Stimulated activated memory B cell treated with anti-CD40 and anti-IgM and Interleukin-4, amounts not matched to agents 10 μg/mL and 1 μg/mL and 100 μg/mL, for 72 hours (primary cell): ENCODE measurements around the gene FERMT2.
"Not testable (repeated sequence)": the region's sequence is repeated elsewhere in the genome, so short reads cannot be mapped to it uniquely, and the experiment has no call there.

Experiments
- ATAC-seq: fragments of 150-1000 bp; cut with Tn5 transposase; 2 replicates; pipeline ENCODE4 v1.10.0; 2021
- H3K27ac Mint-ChIP-seq: one replicate; pipeline ENCODE4 v1.8.0; 2022; ENCODE audit warnings: mild to moderate bottlenecking, mixed read lengths
- H3K27me3 Mint-ChIP-seq: one replicate; pipeline ENCODE4 v1.8.0; 2022; ENCODE audit warnings: mixed read lengths
- H3K36me3 Mint-ChIP-seq: one replicate; pipeline ENCODE4 v1.8.0; 2022; ENCODE audit warnings: mixed read lengths
- H3K4me1 Mint-ChIP-seq: one replicate; pipeline ENCODE4 v1.8.0; 2022; ENCODE audit warnings: mixed read lengths
- H3K4me3 Mint-ChIP-seq: one replicate; pipeline ENCODE4 v1.8.0; 2022; ENCODE audit warnings: mild to moderate bottlenecking, moderate library complexity, mixed read lengths
- H3K9me3 Mint-ChIP-seq: one replicate; pipeline ENCODE4 v1.8.0; 2022; ENCODE audit warnings: mixed read lengths

The FERMT2 gene

DNA sequence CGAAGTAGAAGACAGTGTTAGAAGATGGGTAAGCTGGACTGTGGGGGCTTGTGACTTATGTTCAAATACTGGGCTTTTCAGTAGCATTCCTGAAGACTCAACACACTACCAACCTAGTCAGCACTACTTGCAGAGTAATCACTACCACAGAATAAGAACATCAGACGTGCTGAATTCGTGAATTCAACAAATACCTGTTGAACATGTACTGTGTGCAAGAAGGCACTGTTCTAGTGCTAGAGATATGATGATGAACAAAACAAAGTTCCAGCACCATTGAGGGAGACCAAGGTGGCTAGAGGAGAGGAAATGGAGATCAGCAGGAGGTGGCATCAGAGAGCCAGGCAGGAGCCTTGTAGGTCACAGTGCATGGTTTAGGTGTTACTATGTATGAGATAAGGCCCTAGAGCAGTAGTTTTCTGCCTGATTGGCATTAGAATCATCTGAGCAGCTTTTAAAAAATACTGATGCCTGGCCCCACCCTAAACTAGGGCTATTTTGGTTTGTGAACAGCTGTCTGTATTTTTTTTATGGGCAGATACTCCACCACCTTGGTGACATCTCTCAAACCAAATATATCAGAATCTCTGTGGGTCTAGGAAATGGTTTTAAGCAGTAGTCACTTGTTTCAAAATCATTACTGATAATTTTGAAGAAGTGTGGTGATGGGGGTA, 26.8 kb downstream of the FERMT2 start:
- no peaks in the 10 kb centered on the region for H3K36me3 Mint-ChIP-seq
- H3K4me1 Mint-ChIP-seq, result no peaks in the 10 kb centered on the region
- no peaks in the 10 kb centered on the region for H3K9me3 Mint-ChIP-seq
- no peak for ATAC-seq
- no peak overlapping the region for H3K27ac Mint-ChIP-seq
- H3K27me3 Mint-ChIP-seq, result no peaks in the 10 kb centered on the region
- no peak overlapping the region for H3K4me3 Mint-ChIP-seq

GRCh38 chr14:52922656-52923055, 28.2 kb downstream of the FERMT2 start:
- no peaks in the 10 kb centered on the region for H3K27me3 Mint-ChIP-seq
- H3K9me3 Mint-ChIP-seq, result no peaks in the 10 kb centered on the region
- no peaks in the 10 kb centered on the region for H3K36me3 Mint-ChIP-seq
- peaks cover 3% of the 10 kb centered on the region for H3K4me1 Mint-ChIP-seq
- H3K4me3 Mint-ChIP-seq, result no peak overlapping the region
- no peak overlapping the region for H3K27ac Mint-ChIP-seq
- ATAC-seq, result no peak

DNA sequence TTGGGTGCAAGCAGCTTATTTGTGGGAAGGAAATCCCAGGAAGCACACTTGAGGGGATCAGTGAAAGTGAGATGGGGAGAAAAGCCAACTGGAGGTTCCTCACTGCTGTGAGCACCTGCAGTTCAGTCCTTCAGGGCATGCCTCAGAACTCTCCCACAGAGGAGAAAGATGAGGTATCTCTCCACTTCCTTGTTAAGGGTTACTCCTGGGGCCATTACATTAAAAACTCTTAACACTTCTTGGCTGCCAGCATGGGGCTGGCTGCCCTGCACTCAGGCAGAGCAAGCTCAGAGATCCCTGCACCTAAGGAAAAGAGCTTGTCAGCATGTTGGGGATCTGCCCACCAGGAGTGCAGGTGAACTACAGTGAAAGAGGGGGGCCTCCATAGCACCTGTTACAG, 28.8 kb downstream of the FERMT2 start:
- Mint-ChIP-seq H3K27ac (no peak overlapping the region), H3K27me3 (no peaks in the 10 kb centered on the region), H3K36me3 (no peaks in the 10 kb centered on the region), H3K4me1 (peaks cover 7% of the 10 kb centered on the region), H3K4me3 (no peak overlapping the region), H3K9me3 (no peaks in the 10 kb centered on the region)
- ATAC-seq, result no peak

- not testable (repeated sequence) for H3K9me3 Mint-ChIP-seq, H3K27me3 Mint-ChIP-seq, H3K4me1 Mint-ChIP-seq, H3K27ac Mint-ChIP-seq, H3K36me3 Mint-ChIP-seq, ATAC-seq, H3K4me3 Mint-ChIP-seq
Measured at GRCh38 chr14:52920411-52920810, 30.4 kb downstream of the FERMT2 start.

- no peak overlapping the region for H3K27ac Mint-ChIP-seq
- H3K36me3 Mint-ChIP-seq, result no peaks in the 10 kb centered on the region
- peaks cover 7% of the 10 kb centered on the region for H3K4me1 Mint-ChIP-seq
- H3K9me3 Mint-ChIP-seq, result no peaks in the 10 kb centered on the region
- no peaks in the 10 kb centered on the region for H3K27me3 Mint-ChIP-seq
- H3K4me3 Mint-ChIP-seq, result no peak overlapping the region
- ATAC-seq, result no peak
Measured at GRCh38 chr14:52919971-52920370, 30.9 kb downstream of the FERMT2 start.

- Mint-ChIP-seq H3K4me1 (peaks cover 7% of the 10 kb centered on the region), H3K27ac (no peak overlapping the region), H3K27me3 (no peaks in the 10 kb centered on the region), H3K9me3 (no peaks in the 10 kb centered on the region), H3K4me3 (no peak overlapping the region), H3K36me3 (no peaks in the 10 kb centered on the region)
- ATAC-seq, result peak; percentile 87
Measured at GRCh38 chr14:52918486-52918885, 32.4 kb downstream of the FERMT2 start.

GRCh38 chr14:52917735-52918134, 33.1 kb downstream of the FERMT2 start:
- Mint-ChIP-seq H3K27me3 (no peaks in the 10 kb centered on the region), H3K4me3 (no peak overlapping the region), H3K36me3 (no peaks in the 10 kb centered on the region), H3K9me3 (no peaks in the 10 kb centered on the region), H3K27ac (no peak overlapping the region), H3K4me1 (peaks cover 7% of the 10 kb centered on the region)
- ATAC-seq, result no peak

DNA sequence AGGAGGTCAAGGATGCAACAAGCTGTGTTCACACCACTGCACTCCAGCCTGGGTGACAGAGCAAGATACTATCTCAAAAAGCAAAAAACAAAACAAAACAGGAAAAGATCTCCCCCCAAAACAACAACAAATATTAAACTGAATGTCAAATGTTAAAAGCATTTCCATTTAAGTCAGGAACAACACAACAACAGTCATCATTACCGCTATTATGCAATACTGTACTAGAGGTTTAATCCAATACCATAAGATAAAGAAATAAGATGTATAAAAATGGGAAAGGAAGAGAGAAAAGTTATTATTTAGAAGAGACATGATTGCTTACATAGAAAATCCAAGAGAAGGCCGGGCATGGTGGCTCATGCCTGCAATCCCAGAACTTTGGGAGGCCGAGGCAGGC, 36.6 kb downstream of the FERMT2 start:
- Mint-ChIP-seq H3K27ac (no peak overlapping the region), H3K36me3 (no peaks in the 10 kb centered on the region), H3K4me3 (no peak overlapping the region), H3K27me3 (no peaks in the 10 kb centered on the region), H3K9me3 (no peaks in the 10 kb centered on the region), H3K4me1 (peaks cover 7% of the 10 kb centered on the region)
- ATAC-seq, result no peak

DNA sequence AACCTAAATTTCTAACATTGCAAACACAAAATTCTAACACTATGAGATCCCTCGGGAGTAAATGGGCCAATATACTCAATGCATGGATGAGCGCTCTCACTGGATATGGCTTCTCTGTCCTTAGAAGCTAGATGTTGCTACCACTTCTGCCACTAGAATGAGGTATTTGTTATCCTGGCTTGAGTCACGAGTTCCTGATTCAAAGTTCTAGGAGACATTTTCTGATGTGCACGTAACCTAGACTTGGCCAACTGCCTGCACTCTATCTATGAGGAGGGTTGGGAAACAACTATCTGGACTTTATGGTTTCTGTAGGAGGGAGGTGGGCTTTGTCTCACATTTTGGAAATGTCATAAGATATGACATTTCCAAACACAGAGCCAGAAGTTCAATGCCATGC, 37.6 kb downstream of the FERMT2 start:
- Mint-ChIP-seq H3K27ac (no peak overlapping the region), H3K27me3 (no peaks in the 10 kb centered on the region), H3K9me3 (no peaks in the 10 kb centered on the region)

DNA sequence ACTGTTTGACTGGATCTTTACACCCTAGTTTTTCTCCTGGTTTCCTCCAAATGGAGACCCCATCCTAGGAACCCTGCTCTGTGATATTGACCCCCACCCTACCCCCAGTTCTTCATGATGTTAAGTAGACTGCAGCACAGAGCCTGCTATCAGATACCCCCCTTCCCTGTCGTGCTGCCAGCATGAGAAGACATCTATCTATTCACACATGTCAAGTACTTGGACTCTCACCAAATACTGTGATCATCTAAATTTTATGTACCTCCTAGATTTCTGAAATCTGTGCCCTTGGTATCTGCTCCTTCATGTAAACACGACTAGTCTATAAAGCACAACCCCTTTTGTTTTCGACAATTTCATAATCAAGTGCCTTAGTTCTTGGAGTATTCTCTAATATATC, 38.9 kb downstream of the FERMT2 start:
- Mint-ChIP-seq H3K9me3 (no peaks in the 10 kb centered on the region), H3K36me3 (no peaks in the 10 kb centered on the region), H3K4me3 (no peak overlapping the region), H3K27ac (no peak overlapping the region), H3K27me3 (no peaks in the 10 kb centered on the region), H3K4me1 (no peaks in the 10 kb centered on the region)
- no peak for ATAC-seq

More for the DNA sequence above, 37.6 kb downstream of the FERMT2 start:
- ATAC-seq, result no peak
- Mint-ChIP-seq H3K4me1 (peaks cover 7% of the 10 kb centered on the region), H3K4me3 (no peak overlapping the region), H3K36me3 (no peaks in the 10 kb centered on the region)

GRCh38 chr14:52910572-52910971, 40.3 kb downstream of the FERMT2 start:
- H3K4me1 Mint-ChIP-seq, result no peaks in the 10 kb centered on the region
- H3K36me3 Mint-ChIP-seq, result no peaks in the 10 kb centered on the region
- no peak overlapping the region for H3K4me3 Mint-ChIP-seq
- H3K27me3 Mint-ChIP-seq, result no peaks in the 10 kb centered on the region
- no peak overlapping the region for H3K27ac Mint-ChIP-seq
- no peak for ATAC-seq
- no peaks in the 10 kb centered on the region for H3K9me3 Mint-ChIP-seq

DNA sequence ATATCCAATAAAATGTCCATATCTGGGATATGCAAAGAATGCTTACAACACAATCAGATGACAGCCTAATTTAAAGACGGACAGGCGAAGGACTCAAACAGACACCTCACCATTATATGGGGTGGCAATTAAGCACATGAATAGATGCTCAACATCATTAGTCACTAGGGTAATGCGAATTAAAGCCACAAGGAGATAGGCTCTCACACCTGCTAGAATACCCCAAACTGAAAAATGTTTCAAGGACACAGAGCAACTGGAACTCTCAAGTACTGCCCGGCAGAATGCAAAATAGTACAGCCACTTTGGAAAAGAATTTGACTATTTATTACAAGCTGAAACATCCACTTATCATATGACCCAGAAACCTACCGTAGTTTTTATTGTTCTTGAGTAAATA, 42.9 kb downstream of the FERMT2 start:
- Mint-ChIP-seq H3K27me3 (peaks cover 11% of the 10 kb centered on the region), H3K4me3 (no peak overlapping the region), H3K9me3 (no peaks in the 10 kb centered on the region), H3K36me3 (no peaks in the 10 kb centered on the region), H3K4me1 (no peaks in the 10 kb centered on the region), H3K27ac (no peak overlapping the region)
- ATAC-seq, result no peak

DNA sequence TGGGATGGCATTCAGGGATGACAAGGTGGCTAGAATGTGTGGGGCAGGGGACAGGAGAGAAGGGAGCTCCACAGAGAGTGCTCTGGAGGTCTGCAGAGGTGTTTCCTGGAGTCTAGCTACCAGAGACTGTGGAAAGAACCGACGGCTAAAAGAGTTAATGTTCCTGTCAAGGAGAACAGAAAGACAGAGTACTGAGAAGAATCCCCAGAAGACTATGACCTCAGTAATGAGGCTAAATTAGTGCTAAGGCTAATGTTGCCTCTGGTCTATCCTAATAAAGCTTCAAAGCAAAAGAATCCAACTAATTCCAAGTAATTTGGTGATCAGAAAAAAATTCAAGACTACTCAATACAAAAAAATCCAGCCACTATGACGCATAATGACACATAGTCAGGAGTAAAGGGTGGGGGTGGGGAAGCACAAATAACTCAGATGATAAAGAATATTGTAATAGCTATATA, 44.7 kb downstream of the FERMT2 start:
- Mint-ChIP-seq H3K27ac (no peak overlapping the region), H3K4me3 (no peak overlapping the region), H3K27me3 (peaks cover 23% of the 10 kb centered on the region), H3K4me1 (no peaks in the 10 kb centered on the region), H3K36me3 (no peaks in the 10 kb centered on the region), H3K9me3 (no peaks in the 10 kb centered on the region)
- no peak for ATAC-seq

DNA sequence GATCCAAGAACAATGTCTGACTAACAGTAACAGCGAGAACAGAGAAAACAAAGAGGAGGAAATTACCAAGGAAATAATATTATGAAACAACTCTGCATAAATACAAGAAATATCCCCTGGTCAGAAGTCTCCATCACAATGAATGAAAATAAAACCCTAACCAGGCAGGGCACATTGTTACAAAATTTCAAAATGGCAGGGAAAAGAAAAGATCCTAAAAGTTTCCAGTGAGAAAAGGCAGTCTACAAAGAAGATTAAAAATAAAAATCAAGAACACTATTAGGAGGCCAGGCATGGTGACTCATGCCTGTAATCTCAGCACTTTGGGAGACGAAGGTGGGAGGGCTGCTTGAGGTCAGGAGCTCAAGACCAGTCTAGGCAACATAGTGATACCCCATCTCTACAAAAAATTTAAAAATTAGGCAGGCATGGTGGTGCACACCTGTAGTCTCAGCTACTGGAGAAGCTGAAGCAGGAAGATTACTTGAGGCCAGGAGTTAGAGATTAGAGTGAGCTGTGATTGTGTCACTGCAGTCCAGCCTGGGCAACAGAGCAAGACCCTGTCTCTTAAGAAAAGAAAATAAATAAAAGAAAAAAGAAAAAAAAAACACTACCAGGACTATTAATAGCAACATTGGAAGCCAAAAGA, 47.8 kb downstream of the FERMT2 start:
- Mint-ChIP-seq H3K4me3 (no peak overlapping the region), H3K36me3 (no peaks in the 10 kb centered on the region), H3K9me3 (no peaks in the 10 kb centered on the region), H3K4me1 (no peaks in the 10 kb centered on the region), H3K27ac (no peak overlapping the region), H3K27me3 (peaks cover 23% of the 10 kb centered on the region)
- no peak for ATAC-seq

GRCh38 chr14:52901357-52901980, 49.4 kb downstream of the FERMT2 start:
- no peak for ATAC-seq
- H3K36me3 Mint-ChIP-seq, result no peaks in the 10 kb centered on the region
- H3K27me3 Mint-ChIP-seq, result peaks cover 23% of the 10 kb centered on the region
- H3K4me1 Mint-ChIP-seq, result no peaks in the 10 kb centered on the region
- no peaks in the 10 kb centered on the region for H3K9me3 Mint-ChIP-seq
- H3K4me3 Mint-ChIP-seq, result no peak overlapping the region
- H3K27ac Mint-ChIP-seq, result no peak overlapping the region

GRCh38 chr14:52900731-52901130, 50.1 kb downstream of the FERMT2 start:
- ATAC-seq, result no peak
- Mint-ChIP-seq H3K27ac (no peak overlapping the region), H3K4me3 (no peak overlapping the region), H3K9me3 (no peaks in the 10 kb centered on the region), H3K4me1 (no peaks in the 10 kb centered on the region), H3K36me3 (no peaks in the 10 kb centered on the region), H3K27me3 (peaks cover 23% of the 10 kb centered on the region)
